HepG2 (cell line): ENCODE results near the gene TOGARAM1. TPM values are rescaled to one million over a fixed set of nuclear protein-coding genes. Genes with fewer than 3 reads are reported as not detected.

Source experiments
- DR1 ChIP-seq: sonication (generic); formaldehyde crosslinking; IDR thresholded peaks from 2 replicates; pipeline ENCODE4 v1.8.0; 2021; ENCODE audit warnings: mild to moderate bottlenecking, missing genetic modification reagents, inconsistent platforms
- GZF1 ChIP-seq: sonication (generic); formaldehyde crosslinking; IDR thresholded peaks from 2 replicates; pipeline ENCODE4 v1.5.1; 2020; ENCODE audit warnings: mild to moderate bottlenecking, missing genetic modification reagents
- HNF1A ChIP-seq, 2 experiments: sonication (generic) in 1 of 2; formaldehyde crosslinking in 1 of 2; IDR thresholded peaks; 2 replicates each; pipeline versions ENCODE4 v1.4.0 to v1.6.1; 2016 to 2020; ENCODE audit warnings: borderline replicate concordance in 1 of 2, low read depth in 1 of 2, mild to moderate bottlenecking in 1 of 2, missing genetic modification reagents in 1 of 2
- NFYC ChIP-seq: IDR thresholded peaks from 2 replicates; pipeline ENCODE4 v1.6.1; 2016; ENCODE audit warnings: missing genetic modification reagents, missing compliant biosample characterization
- SP1 ChIP-seq, 2 experiments: fragments of 450-650 bp in 1 of 2; sonication (generic) in 1 of 2; formaldehyde crosslinking in 1 of 2; IDR thresholded peaks; 2 replicates each; pipeline versions ENCODE4 v1.4.0 to v1.6.1; 2016 to 2020; ENCODE audit warnings: missing genetic modification reagents in 1 of 2
- ZBTB1 ChIP-seq: sonication (generic); formaldehyde crosslinking; IDR thresholded peaks from 2 replicates; pipeline ENCODE4 v1.4.0; 2020; ENCODE audit warnings: missing genetic modification reagents, borderline replicate concordance
- ZBTB2 ChIP-seq: sonication (generic); formaldehyde crosslinking; IDR thresholded peaks from 2 replicates; pipeline ENCODE4 v1.8.0; 2022; ENCODE audit warnings: low read depth, missing genetic modification reagents
- ZBTB33 ChIP-seq: sonication (generic); formaldehyde crosslinking; IDR thresholded peaks from 2 replicates; pipeline ENCODE4 v1.4.0; 2020; ENCODE audit warnings: missing genetic modification reagents
- ZFY ChIP-seq: sonication (generic); formaldehyde crosslinking; IDR thresholded peaks from 2 replicates; pipeline ENCODE4 v1.4.0; 2020; ENCODE audit warnings: missing genetic modification reagents
- ZKSCAN1 ChIP-seq: fragments of 150-350 bp; IDR thresholded peaks from 2 replicates; pipeline ENCODE4 v1.6.1; 2014; ENCODE audit warnings: low read length
- ZNF10 ChIP-seq: sonication (generic); formaldehyde crosslinking; IDR thresholded peaks from 2 replicates; pipeline ENCODE4 v1.4.0; 2020; ENCODE audit warnings: mild to moderate bottlenecking, low read depth, missing genetic modification reagents, borderline replicate concordance
- ZNF251 ChIP-seq: sonication (generic); formaldehyde crosslinking; IDR thresholded peaks from 2 replicates; pipeline ENCODE4 v1.9.0; 2021; ENCODE audit warnings: mild to moderate bottlenecking, missing genetic modification reagents
- polyA plus RNA-seq, 8 experiments: library from polyadenylated mRNA; depleted of rRNA in 3 of 8; stranded (reverse) in 7 of 8; unstranded in 1 of 8; fragments of >200 nt; fragmentation: Illumina TruSeq in 4 of 8; extraction: Trizol in 4 of 8; gene quantifications; 2 replicates each; pipeline versions ENCODE4 v1.2.1 to v1.2.3, GENCODE V29; 2011 to 2016; ENCODE audit warnings: low read depth in 4 of 8, missing spikeins in 1 of 8, mixed read lengths in 1 of 8; ENCODE audit not compliant: insufficient read depth in 1 of 8
- total RNA-seq, 5 experiments: library from RNA; depleted of rRNA; stranded (reverse); fragments of >200 nt; fragmentation: Illumina TruSeq; extraction: Trizol; gene quantifications; 2 replicates each; pipeline ENCODE4 v1.2.3, GENCODE V29; 2016; ENCODE audit warnings: low read depth in 1 of 5
- TF ChIP-seq, protein P1 (sequence below): sonication (generic); formaldehyde crosslinking; conservative IDR thresholded peaks from 2 replicates; pipeline ENCODE4 v1.8.0; 2022; ENCODE audit warnings: low read depth, missing genetic modification reagents
- TF ChIP-seq, protein P2 (sequence below): sonication (generic); formaldehyde crosslinking; IDR thresholded peaks from 2 replicates; pipeline ENCODE4 v1.4.0; 2020; ENCODE audit warnings: low read depth, missing genetic modification reagents

The TOGARAM1 gene
- total and polyA plus RNA-seq, 2 of the 13 experiments (the other 11 are each of a cell fraction or from before 2014, with no cell fraction given), result 5.6 to 9.8 TPM

GRCh38 chr14:44961554-44962333, at the start of gene TOGARAM1, which contains the start of gene KLHL28 (continued):
- TF ChIP-seq ZNF10 (CRISPR knock-in tag), result no peak
- TF ChIP-seq HNF1A (IDR thresholded peaks at IDR 0.05; ENCODE audit: low read depth), result no peak
- 0 out of 2 replicates have a peak, but pooled peaks have one; percentile 45 for TF ChIP-seq HNF1A (CRISPR knock-in tag; IDR thresholded peaks at IDR 0.05; ENCODE audit: borderline replicate concordance)
- peak; percentile 84; the same call in 1 of the 2 replicates for TF ChIP-seq DR1 (CRISPR knock-in tag)
- TF ChIP-seq ZFY (CRISPR knock-in tag), result peak; percentile 94
- no peak for TF ChIP-seq ZBTB33 (CRISPR knock-in tag)
- TF ChIP-seq, protein P1, sequence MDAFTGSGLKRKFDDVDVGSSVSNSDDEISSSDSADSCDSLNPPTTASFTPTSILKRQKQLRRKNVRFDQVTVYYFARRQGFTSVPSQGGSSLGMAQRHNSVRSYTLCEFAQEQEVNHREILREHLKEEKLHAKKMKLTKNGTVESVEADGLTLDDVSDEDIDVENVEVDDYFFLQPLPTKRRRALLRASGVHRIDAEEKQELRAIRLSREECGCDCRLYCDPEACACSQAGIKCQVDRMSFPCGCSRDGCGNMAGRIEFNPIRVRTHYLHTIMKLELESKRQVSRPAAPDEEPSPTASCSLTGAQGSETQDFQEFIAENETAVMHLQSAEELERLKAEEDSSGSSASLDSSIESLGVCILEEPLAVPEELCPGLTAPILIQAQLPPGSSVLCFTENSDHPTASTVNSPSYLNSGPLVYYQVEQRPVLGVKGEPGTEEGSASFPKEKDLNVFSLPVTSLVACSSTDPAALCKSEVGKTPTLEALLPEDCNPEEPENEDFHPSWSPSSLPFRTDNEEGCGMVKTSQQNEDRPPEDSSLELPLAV (CRISPR knock-in tag), result no peak
- TF ChIP-seq NFYC, result peak; percentile 9; the same call in 1 of the 2 replicates
- TF ChIP-seq ZKSCAN1, result no peak
- TF ChIP-seq, protein P2, sequence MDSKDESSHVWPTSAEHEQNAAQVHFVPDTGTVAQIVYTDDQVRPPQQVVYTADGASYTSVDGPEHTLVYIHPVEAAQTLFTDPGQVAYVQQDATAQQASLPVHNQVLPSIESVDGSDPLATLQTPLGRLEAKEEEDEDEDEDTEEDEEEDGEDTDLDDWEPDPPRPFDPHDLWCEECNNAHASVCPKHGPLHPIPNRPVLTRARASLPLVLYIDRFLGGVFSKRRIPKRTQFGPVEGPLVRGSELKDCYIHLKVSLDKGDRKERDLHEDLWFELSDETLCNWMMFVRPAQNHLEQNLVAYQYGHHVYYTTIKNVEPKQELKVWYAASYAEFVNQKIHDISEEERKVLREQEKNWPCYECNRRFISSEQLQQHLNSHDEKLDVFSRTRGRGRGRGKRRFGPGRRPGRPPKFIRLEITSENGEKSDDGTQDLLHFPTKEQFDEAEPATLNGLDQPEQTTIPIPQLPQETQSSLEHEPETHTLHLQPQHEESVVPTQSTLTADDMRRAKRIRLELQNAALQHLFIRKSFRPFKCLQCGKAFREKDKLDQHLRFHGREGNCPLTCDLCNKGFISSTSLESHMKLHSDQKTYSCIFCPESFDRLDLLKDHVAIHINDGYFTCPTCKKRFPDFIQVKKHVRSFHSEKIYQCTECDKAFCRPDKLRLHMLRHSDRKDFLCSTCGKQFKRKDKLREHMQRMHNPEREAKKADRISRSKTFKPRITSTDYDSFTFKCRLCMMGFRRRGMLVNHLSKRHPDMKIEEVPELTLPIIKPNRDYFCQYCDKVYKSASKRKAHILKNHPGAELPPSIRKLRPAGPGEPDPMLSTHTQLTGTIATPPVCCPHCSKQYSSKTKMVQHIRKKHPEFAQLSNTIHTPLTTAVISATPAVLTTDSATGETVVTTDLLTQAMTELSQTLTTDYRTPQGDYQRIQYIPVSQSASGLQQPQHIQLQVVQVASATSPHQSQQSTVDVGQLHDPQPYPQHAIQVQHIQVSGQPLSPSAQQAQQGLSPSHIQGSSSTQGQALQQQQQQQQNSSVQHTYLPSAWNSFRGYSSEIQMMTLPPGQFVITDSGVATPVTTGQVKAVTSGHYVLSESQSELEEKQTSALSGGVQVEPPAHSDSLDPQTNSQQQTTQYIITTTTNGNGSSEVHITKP, result no peak; the same call in 1 of the 2 replicates
- no peak for TF ChIP-seq SP1 (IDR thresholded peaks at IDR 0.05)
- no peak for TF ChIP-seq SP1 (CRISPR knock-in tag; IDR thresholded peaks at IDR 0.05)
- TF ChIP-seq GZF1 (CRISPR knock-in tag), result no peak; the same call in 1 of the 2 replicates
- no peak for TF ChIP-seq ZNF251 (CRISPR knock-in tag)
- TF ChIP-seq ZBTB2 (CRISPR knock-in tag), result peak; percentile 48; the same call in 1 of the 2 replicates
- no peak for TF ChIP-seq ZBTB1 (CRISPR knock-in tag)
